ENCODE data around the gene PHF19.

- TF ChIP-seq EZH2 (IDR thresholded peaks at IDR 0.05) (no peak), POLR2AphosphoS5 (IDR thresholded peaks at IDR 0.05; ENCODE audit: borderline replicate concordance, low read depth, low read length) (no peak), FOXP2 (optimal IDR thresholded peaks at IDR 0.05; ENCODE audit: control extremely low read depth, extremely low read length, insufficient read depth) (no peak)
Observed at GRCh38 chr9:120832807-120833206, 44.2 kb downstream of the PHF19 start.
